CD4-positive, alpha-beta T cell (primary cell): ENCODE results near the gene MIR17HG. TPM values are rescaled to one million over a fixed set of nuclear protein-coding genes. Genes with fewer than 3 reads are reported as not detected.

Experiments
- ATAC-seq: fragments of 200-7000 bp; cut with Tn5 transposase; one replicate; pipeline ENCODE4 v1.10.0; 2022; ENCODE audit warnings: mild to moderate bottlenecking; ENCODE audit not compliant: poor library complexity
- CTCF ChIA-PET: fragments of 350-600 bp; sonication (Branson Sonifier 250); formaldehyde crosslinking; loops from one replicate; lab custom pipeline; 2021; ENCODE audit warnings: antibody characterized with exemption, inconsistent platforms; lab: Charles Lee
- POLR2A ChIA-PET: fragments of 350-600 bp; sonication (Branson Sonifier 250); formaldehyde crosslinking; loops from one replicate; lab custom pipeline; 2021; ENCODE audit warnings: antibody characterized with exemption, inconsistent platforms; lab: Charles Lee
- DNase-seq, 14 experiments: peaks; one replicate each; pipeline ENCODE4 v3.0.0-alpha.2; 2013 to 2020; ENCODE audit warnings: mixed read lengths in 2 of 14
- H3K27ac ChIP-seq, 2 donors: one replicate each; pipeline versions ENCODE4 v1.5.1 to v1.7.0; 2013; ENCODE audit warnings: low read length in 2 of 2, low read depth in 1 of 2, mild to moderate bottlenecking in 1 of 2
- H3K27me3 ChIP-seq, 2 experiments: 1 replicate in 1 of 2; 2 replicates in 1 of 2; pipeline versions ENCODE4 v1.6.1 to v1.7.0; 2013; ENCODE audit warnings: low read length in 2 of 2, control low read depth in 1 of 2, mild to moderate bottlenecking in 1 of 2, moderate library complexity in 1 of 2; ENCODE audit not compliant: insufficient read depth in 2 of 2, control insufficient read depth in 1 of 2
- H3K36me3 ChIP-seq: one replicate; pipeline ENCODE4 v1.6.1; 2013; ENCODE audit warnings: low read length, control low read depth; ENCODE audit not compliant: insufficient read depth
- H3K4me1 ChIP-seq: one replicate; pipeline ENCODE4 v1.6.1; 2013; ENCODE audit warnings: low read length, control low read depth; ENCODE audit not compliant: insufficient read depth
- H3K4me3 ChIP-seq: one replicate; pipeline ENCODE4 v1.5.1; 2013; ENCODE audit warnings: mild to moderate bottlenecking, low read length, moderate library complexity
- H3K9me3 ChIP-seq, 2 experiments: 1 replicate in 1 of 2; 2 replicates in 1 of 2; pipeline versions ENCODE4 v1.6.1 to v1.7.0; 2013; ENCODE audit warnings: low read length in 2 of 2, mild to moderate bottlenecking in 2 of 2, control low read depth in 1 of 2, moderate library complexity in 1 of 2; ENCODE audit not compliant: control insufficient read depth in 1 of 2, insufficient read depth in 1 of 2
- H3K27ac Mint-ChIP-seq: one replicate; pipeline ENCODE4 v1.8.0; 2020; ENCODE audit warnings: mixed read lengths
- H3K27me3 Mint-ChIP-seq: one replicate; pipeline ENCODE4 v1.8.0; 2021; ENCODE audit warnings: mixed read lengths
- H3K36me3 Mint-ChIP-seq: one replicate; pipeline ENCODE4 v1.8.0; 2021; ENCODE audit warnings: low read depth, mixed read lengths
- H3K4me1 Mint-ChIP-seq: one replicate; pipeline ENCODE4 v1.8.0; 2021; ENCODE audit warnings: low read depth, mixed read lengths
- H3K4me3 Mint-ChIP-seq: one replicate; pipeline ENCODE4 v1.8.0; 2020; ENCODE audit warnings: mild to moderate bottlenecking, mixed read lengths
- H3K9me3 Mint-ChIP-seq: one replicate; pipeline ENCODE4 v1.8.0; 2020; ENCODE audit warnings: mixed read lengths
- intact Hi-C, 2 experiments: fragments of 100-400 bp; cut with DNase I in 1 of 2; cut with micrococcal nuclease in 1 of 2; formaldehyde crosslinking; loops; one replicate each; pipeline versions ENCODE4 v1.15.1 to v1.9.0; 2023 to 2025; cut with DNase I, micrococcal nuclease
- total RNA-seq, 174 experiments: library from RNA in 2 of 174; stranded (reverse) in 2 of 174; gene quantifications; one replicate each; pipeline ENCODE4 v1.2.3 and lab custom pipeline; 2021 to 2026
- TF ChIP-seq, protein P1 (sequence below): fragments of 200-600 bp; IDR thresholded peaks from one replicate; pipeline ENCODE4 v1.8.0; 2022; ENCODE audit warnings: antibody characterized with exemption, mild to moderate bottlenecking

The MIR17HG gene
- total RNA-seq, 2 experiments from 2014 or later: 6.0 to 6.6 TPM

- peak overlapping the region; percentile 12 to 13 for H3K27ac ChIP-seq
Measured at GRCh38 chr13:91346850-91347201, 661 bp upstream of the MIR17HG start.

DNA sequence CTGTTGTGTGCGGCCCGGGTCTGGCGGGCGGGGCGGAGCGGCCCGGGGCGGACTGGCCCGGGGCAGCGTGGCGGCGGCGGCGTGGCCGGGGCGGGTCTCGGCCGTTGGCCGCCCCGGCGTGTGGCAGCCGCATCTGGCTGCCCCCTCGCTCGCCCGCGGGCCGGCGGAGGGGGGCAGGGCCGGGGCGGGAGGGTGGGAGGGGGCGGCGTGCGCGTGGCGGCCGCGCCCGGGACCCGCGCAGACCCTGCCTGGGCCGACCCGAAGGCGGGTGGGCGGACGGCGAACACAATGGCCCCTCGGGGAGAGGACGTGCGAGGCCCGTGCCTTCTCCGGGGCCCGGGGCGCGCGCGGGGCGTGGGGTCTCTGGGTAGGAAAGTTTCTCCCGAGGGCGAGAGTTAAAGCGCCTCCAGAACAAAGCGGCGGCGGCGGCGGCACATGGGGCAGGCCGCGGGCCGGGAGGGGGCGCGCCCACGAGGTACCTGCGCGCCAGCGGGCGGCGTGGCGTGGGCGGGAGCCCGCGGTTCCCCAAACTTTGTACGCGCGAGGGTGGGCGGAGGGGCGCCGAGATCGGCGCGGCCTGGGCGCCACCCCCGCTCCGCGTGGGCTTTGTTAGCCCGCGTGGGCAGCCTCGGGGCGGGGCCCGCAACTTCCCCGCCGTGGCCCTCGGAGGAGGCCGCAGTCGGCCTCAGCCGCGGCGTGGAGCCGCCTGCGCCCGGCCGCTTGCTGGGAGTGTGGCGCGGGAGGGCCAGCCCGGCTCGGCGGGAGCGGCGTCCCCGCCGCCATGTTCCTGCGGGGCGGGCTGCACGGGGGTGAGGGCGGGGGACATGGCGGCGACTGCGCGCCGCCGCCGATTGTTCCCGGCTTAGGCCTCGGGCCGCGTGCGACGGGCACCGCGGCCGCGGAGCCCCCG lies 764 bp downstream of the MIR17HG start:
- Histone ChIP-seq H3K4me3 (peak overlapping the region; percentile 69), H3K27me3 (no peaks in the 10 kb centered on the region), H3K36me3 (peaks cover 31% of the 10 kb centered on the region), H3K27ac (peak overlapping the region in 1 of 2 donors; percentile 50), H3K9me3 (no peaks in the 10 kb centered on the region), H3K4me1 (peaks cover 16% of the 10 kb centered on the region)
- ChIA-PET POLR2A (interaction anchor here (2.1 to 2.2 kb wide), 2 partner anchors 35 to 51 kb away, joined by 9 to 11 read pairs; partner anchors contain the start of gene GPC5), CTCF (no interaction called here)
- Mint-ChIP-seq H3K27me3 (no peaks in the 10 kb centered on the region), H3K4me1 (peaks cover 45% of the 10 kb centered on the region), H3K27ac (no peak overlapping the region), H3K4me3 (peak overlapping the region; percentile 74), H3K9me3 (no peaks in the 10 kb centered on the region), H3K36me3 (peaks cover 48% of the 10 kb centered on the region)
- intact Hi-C loops: loop anchor here (2.0 kb wide), 2 partner anchors 35 to 51 kb away; partner anchors contain the start of gene GPC5 (in 2 of the 2)
- TF ChIP-seq, protein P1, sequence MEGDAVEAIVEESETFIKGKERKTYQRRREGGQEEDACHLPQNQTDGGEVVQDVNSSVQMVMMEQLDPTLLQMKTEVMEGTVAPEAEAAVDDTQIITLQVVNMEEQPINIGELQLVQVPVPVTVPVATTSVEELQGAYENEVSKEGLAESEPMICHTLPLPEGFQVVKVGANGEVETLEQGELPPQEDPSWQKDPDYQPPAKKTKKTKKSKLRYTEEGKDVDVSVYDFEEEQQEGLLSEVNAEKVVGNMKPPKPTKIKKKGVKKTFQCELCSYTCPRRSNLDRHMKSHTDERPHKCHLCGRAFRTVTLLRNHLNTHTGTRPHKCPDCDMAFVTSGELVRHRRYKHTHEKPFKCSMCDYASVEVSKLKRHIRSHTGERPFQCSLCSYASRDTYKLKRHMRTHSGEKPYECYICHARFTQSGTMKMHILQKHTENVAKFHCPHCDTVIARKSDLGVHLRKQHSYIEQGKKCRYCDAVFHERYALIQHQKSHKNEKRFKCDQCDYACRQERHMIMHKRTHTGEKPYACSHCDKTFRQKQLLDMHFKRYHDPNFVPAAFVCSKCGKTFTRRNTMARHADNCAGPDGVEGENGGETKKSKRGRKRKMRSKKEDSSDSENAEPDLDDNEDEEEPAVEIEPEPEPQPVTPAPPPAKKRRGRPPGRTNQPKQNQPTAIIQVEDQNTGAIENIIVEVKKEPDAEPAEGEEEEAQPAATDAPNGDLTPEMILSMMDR: no peak
- ATAC-seq: peak; percentile 60
- DNase-seq: peak; percentile 44 to 86 (median 59)

More at GRCh38 chr13:91346850-91347201, 661 bp upstream of the MIR17HG start:
- Histone ChIP-seq H3K9me3 (no peaks in the 10 kb centered on the region), H3K4me1 (peaks cover 16% of the 10 kb centered on the region), H3K27me3 (no peaks in the 10 kb centered on the region), H3K36me3 (peaks cover 17% of the 10 kb centered on the region), H3K4me3 (peak overlapping the region; percentile 69)
- Mint-ChIP-seq H3K27me3 (no peaks in the 10 kb centered on the region), H3K9me3 (no peaks in the 10 kb centered on the region), H3K4me1 (peaks cover 35% of the 10 kb centered on the region), H3K36me3 (peaks cover 34% of the 10 kb centered on the region), H3K4me3 (peak overlapping the region; percentile 93), H3K27ac (peak overlapping the region; percentile 90)
- TF ChIP-seq, protein P1: no peak
- POLR2A ChIA-PET: interaction anchor here (1.0 to 2.2 kb wide), 5 partner anchors 11 to 52 kb away, joined by 3 to 11 read pairs (median 3); partner anchors contain the start of gene GPC5
- DNase-seq (peak; percentile 6 to 75 (median 24)), ATAC-seq (peak; percentile 21)
- intact Hi-C loops: loop anchor here in 1 of 2 experiments (2.0 kb wide), 1 partner anchor 52 kb away; the partner anchor contains the start of gene GPC5
- CTCF ChIA-PET: interaction anchor here (1.2 kb wide), 1 partner anchor 33 kb away, joined by 4 read pairs; no protein-coding TSS in a partner anchor

GRCh38 chr13:91348906-91349435 lies 1.5 kb downstream of the MIR17HG start:
- DNase-seq (peak; percentile 81 to 95 (median 89)), ATAC-seq (peak; percentile 58)
- Histone ChIP-seq H3K4me1 (peaks cover 16% of the 10 kb centered on the region), H3K27me3 (no peaks in the 10 kb centered on the region), H3K4me3 (peak overlapping the region; percentile 60), H3K9me3 (no peaks in the 10 kb centered on the region), H3K36me3 (peaks cover 38% of the 10 kb centered on the region), H3K27ac (no peak overlapping the region)
- CTCF ChIA-PET: no interaction called here
- TF ChIP-seq, protein P1: peak; percentile 79
- Mint-ChIP-seq H3K36me3 (peaks cover 54% of the 10 kb centered on the region), H3K27me3 (no peaks in the 10 kb centered on the region), H3K9me3 (no peaks in the 10 kb centered on the region), H3K4me3 (peak overlapping the region; percentile 92), H3K27ac (peak overlapping the region; percentile 82), H3K4me1 (peaks cover 47% of the 10 kb centered on the region)
- POLR2A ChIA-PET: interaction anchor here (1.4 kb wide), 1 partner anchor 11 kb away, joined by 5 read pairs; no protein-coding TSS in a partner anchor
- intact Hi-C loops: loop anchor here (2.0 kb wide), 2 partner anchors 36 to 50 kb away; partner anchors contain the start of gene GPC5 (in 1 of the 2)
